Activated CD4-positive, alpha-beta T cell treated with anti-CD3 and anti-CD28 coated beads, Interleukin-2, amount 50 U/mL, for 4 hours (primary cell): Measurements from ENCODE around the gene UBE2Q2.
"Not testable (repeated sequence)": the region's sequence is repeated elsewhere in the genome, so short reads cannot be mapped to it uniquely, and the experiment has no call there.

Source experiments
- DNase-seq, 2 experiments: peaks; one replicate each; pipeline ENCODE4 v3.0.0-alpha.2; 2020

Gene UBE2Q2

DNA sequence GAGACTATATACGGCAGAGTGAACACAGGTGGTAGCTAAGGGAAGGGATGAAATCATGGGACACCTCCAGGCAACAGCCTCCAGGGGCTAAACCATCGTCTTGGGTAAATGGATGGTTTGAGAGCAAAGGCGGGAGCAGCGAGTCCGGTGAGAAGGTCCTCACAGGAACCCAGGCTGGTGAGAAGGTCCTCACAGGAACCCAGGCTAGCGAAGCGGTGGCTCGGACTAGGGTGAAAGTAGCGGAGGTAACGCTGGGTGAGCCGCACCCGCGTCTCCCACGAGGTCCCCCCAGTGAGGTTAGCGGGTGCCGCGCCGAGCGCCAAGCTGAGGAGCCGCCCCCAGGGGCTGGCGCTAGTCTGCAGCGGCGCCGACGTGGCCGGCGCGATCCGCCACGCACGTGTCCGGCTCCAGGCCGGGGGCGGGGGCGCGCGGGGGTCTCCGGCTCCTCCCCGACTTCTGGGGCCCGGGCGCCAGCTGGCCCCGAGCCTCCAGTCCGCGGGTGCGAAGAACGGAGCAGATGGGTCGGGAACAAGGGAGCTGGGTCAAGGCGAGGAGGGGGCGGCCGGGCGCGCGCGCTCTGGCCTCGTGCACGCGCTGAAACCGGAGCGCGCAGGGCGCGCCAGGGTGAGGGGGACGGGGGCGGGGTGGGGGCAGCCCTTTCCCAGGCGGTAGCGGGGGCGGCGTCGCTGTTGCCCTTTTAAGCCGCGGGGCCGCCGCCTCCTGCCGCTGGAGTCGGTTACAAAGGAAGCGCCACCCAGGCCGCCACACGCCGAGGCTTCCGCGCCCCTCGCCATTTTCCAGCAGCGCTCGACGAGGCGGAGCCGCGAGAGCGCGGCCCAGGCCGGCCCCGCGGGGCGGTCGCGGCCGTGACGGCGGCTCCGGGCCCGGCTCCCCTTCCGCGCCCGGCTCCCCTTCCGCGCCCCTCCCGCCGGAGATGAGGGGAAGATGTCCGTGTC lies at the start of gene UBE2Q2:
TSS of gene UBE2Q2 (plus strand) at position 726 of the 956 bp plus-strand sequence. CDS start at position 946, 220 bp downstream.
- DNase-seq: peak; percentile 72 to 79

DNA sequence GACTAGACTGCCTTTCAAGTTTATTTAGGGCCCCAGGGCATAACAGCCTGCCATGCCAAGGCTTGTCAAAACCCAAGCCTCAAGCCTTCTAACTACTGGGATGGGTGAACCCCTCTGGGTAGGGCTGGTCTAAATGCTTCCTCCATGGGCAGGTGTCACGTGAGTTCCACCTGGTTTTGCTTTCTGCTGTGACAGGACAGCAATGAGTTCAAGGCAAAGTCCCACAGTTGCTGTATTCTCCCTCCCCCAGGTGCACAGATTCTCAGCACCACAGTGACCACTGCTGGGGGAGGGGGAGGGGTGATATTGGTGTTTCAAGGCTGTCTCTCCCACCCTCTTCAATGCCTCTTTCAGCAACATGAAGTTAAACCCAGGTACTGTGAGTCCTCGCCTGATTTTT lies 46.9 kb upstream of the UBE2Q2 start:
- no peak for DNase-seq

- not testable (repeated sequence) for DNase-seq
Measured at GRCh38 chr15:75797146-75797545, 46.1 kb upstream of the UBE2Q2 start.

DNA sequence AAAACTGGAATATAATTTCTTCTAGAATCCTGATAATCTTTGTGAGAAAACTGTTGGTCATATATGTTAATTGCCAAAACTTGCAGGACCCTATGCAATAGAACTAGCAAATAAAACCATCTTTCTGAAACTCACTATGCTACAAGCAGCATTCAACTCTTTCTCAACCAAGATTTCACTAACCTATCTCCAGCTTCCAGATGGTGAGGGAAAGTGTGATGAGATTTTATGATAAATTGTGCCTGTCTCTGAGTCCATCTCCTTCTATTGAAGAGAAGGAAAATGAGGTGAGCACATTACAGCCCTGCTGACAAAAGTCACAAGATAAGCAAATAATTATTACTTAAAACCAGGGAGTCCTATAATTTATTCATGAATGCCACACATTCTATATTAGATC lies 44.1 kb upstream of the UBE2Q2 start:
- DNase-seq: no peak

DNA sequence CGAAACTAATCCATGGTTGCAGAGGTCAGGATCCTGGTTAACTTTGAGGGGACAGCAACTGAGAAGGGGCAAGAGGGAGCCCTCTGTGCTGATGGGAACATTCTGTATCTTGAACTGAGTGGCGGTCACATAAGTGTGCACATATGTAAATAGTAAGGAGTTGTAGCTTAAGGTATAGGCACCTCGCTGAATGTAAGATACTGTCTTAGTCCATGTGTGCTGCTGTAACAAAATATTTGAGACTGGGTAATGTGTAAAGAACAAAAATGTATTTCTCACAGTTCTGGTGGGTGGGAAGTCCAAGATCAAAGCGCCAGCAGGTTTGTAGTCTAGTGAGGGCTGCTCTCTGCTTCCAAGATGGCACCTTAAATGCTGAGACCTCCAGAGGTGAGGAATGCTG lies 42.8 kb upstream of the UBE2Q2 start:
- not testable (repeated sequence) for DNase-seq

- DNase-seq: peak; percentile 70 to 74
Measured at GRCh38 chr15:75801859-75802593, 41.2 kb upstream of the UBE2Q2 start.

DNA sequence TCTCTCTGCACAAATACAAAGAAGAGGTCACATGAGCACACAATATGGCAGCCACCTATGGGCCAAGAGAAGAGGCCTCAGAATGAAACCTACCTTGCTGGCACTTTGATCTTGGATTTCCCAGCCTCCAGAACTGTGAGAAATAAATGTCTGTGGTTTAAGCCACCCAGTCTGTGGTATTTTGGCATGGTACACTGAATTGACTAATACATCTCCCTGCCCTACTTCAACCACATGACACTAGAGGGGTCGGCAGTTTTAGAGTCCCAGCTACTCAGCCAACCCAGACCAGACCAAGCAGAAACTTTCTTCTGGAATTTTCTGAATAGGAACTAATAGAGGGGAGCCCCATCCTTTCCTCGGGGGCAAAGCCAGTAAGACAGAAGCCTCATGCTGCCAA lies 35.8 kb upstream of the UBE2Q2 start:
- not testable (repeated sequence) for DNase-seq

DNA sequence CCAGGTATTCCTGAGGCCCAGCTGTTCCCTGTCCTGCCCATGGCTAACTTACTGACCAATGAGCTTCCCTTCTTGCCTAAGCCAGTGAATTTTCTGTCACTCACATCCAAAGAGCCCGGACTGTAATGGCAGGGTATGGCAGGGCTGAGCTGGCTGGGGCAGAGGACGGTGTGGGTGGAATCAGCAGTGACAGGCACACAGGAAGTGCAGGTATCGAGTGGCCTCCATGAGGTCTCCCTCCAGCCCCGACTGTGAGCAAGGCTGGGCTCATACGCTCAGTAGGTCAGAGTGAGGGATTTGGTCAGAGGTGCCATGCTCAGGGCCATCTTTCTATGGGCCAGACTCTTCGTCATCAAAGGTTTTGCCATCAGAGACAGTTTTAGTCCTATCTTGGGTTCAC lies 35.2 kb upstream of the UBE2Q2 start:
- DNase-seq: not testable (repeated sequence)

- DNase-seq: no peak
Measured at GRCh38 chr15:75808563-75808962, 34.7 kb upstream of the UBE2Q2 start.

DNA sequence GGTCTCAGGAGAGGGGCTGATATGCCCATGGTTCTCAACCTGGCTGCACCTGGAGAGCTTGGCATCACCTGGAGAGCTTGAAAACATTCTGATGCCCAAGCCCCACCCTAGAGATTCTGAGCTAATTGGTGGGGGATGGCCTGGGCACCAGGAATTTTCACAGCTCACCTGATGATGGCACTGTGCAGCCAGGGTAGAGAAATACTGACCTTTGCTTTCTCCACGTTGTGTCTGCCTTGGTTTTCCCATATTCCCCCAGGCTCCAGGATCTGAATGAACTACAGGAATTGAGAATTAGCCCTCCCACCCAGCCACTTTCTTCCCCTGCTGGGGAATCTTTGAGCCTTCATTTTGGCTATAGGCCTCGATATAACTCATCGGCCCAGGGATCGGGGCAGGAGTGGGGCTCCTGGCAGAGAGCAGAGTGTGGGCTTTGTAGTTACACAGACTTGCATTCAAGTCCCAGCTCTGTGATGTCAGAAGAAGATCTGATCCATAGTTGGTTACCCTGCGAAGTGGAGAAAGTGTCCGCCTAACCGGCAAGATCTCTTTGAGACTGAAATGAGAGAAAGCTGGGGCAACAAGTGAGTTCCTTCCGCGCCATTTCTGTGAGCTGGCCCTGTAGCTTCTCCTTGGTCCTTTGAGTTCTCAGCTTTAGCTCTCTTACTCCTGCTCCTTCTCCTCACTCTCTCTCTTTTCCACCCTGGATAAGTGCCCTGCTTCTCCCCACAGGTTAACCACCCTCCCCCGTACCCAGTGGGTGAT lies 33.1 kb upstream of the UBE2Q2 start:
- no peak for DNase-seq

DNA sequence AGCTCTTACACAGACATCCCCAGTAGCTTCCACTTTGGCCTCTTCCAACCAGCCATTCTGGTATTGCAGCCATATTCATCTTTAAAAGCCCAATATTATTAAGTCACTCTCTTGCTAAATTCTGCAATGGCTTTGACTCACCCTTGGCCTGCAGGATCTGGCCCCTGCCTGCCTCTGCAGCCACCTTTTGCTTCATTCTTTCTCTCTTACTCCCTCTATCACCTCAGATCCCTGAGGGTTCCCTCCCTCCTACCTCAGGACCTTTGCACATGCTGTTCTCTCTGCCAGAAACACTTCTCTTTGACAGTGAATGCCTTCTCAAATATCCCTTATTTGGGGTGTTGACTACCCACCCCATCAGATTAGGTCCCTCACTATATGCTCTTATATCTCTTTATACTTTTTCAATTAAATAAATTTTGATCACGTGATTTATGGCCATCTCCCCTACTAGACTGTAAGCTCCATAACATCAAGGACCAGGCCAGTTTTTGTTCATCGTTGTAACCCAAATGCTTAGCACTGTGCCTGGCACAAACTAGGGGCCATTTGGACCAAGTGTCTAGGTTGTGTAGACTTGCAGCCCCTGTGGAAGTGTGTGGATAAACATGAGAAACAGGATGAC lies 32.3 kb upstream of the UBE2Q2 start:
- DNase-seq: no peak

DNA sequence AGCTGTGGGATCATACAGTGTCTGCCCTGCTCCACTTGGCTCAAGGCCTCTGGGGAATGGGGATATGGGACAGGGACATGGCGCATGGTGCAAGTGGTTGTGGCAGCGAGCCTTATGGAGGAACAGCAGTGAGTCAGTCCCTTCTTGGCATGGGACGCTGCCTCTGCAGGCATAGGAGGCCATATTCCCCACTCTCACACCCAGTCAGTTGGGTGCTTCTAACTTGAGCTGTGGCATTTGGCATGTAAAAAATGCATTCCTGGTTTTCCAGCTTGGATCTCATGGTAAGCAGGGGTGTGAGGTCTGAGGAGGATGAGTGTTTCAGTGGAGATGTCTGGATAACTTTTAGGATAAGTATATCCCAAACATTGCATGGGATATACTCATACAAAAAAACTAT lies 31.6 kb upstream of the UBE2Q2 start:
- no peak for DNase-seq

GRCh38 chr15:75814794-75815193 lies 28.5 kb upstream of the UBE2Q2 start:
- no peak for DNase-seq

DNA sequence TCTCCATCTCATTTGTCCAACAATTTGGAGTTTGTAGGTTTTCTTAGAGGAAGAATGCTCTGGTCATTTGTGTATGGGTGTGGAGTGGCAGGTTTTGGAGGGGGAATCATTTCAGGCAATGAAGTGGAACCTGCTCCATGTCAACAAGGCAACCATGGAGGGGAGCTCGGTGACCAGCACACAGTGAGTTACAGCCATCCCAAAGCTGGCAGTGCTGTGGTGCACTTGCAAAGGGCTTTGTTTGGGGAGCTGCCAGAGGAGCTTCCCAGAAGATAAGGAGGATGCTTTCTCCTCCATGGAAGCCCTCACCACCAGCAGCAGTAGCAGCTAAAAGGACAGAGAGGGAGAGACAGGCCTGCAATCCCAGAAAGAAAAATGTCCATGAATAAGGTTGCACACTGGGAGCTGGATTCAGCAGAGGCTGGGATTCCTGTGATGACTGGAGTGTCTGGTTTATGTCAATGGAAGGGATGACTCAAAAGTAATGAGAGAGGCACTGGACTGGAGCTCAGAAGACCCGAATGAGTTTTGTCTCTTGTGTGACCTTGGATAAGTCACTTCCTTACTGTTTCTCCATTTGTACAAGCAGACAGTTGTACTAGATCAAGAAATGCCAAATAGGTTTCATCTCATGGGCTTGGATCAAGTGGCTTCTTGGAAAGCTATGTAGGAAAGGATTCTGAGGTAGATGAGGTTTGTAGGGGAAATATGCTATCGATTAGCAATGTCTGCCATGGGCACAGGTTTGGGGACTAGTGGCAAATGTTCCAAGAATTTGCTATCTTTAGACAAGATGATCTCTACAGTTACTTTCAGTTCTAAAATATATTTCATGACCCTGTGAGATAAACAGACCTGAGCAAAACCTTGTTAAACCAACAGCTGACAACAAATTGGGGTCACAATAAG lies 27.2 kb upstream of the UBE2Q2 start:
- DNase-seq: no peak

GRCh38 chr15:75817138-75817935 lies 25.9 kb upstream of the UBE2Q2 start:
- DNase-seq: no peak

GRCh38 chr15:75820206-75820605 lies 23.0 kb upstream of the UBE2Q2 start:
- DNase-seq: no peak

- DNase-seq: no peak
Measured at GRCh38 chr15:75821786-75822345, 21.4 kb upstream of the UBE2Q2 start.

DNA sequence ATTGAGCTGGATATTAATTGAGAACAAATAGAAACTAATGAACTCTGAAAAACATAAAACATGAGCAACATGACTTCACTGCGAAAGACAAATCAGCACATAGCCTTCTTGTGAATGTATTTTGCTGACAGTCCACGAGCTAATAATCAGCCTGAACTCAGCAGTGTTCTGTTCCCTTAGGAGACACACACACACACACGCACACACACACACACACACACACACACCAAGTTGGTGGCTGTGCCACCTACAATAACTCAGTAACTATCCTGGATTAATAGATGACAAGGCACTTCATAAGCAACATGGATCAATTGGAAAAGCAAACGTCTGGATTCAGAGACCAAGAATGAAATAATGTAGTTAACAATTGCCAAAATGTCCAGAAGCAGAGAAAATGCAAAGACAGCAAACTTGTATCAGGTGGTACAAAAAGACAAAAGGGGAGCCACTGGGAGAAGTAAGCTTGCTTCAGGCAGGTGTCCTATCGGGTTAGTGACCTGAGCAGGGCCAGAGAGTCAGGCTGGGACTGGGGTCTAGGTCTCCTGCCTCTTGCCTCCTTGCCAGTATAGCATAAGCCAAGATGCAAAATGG lies 20.5 kb upstream of the UBE2Q2 start:
- DNase-seq: no peak

DNA sequence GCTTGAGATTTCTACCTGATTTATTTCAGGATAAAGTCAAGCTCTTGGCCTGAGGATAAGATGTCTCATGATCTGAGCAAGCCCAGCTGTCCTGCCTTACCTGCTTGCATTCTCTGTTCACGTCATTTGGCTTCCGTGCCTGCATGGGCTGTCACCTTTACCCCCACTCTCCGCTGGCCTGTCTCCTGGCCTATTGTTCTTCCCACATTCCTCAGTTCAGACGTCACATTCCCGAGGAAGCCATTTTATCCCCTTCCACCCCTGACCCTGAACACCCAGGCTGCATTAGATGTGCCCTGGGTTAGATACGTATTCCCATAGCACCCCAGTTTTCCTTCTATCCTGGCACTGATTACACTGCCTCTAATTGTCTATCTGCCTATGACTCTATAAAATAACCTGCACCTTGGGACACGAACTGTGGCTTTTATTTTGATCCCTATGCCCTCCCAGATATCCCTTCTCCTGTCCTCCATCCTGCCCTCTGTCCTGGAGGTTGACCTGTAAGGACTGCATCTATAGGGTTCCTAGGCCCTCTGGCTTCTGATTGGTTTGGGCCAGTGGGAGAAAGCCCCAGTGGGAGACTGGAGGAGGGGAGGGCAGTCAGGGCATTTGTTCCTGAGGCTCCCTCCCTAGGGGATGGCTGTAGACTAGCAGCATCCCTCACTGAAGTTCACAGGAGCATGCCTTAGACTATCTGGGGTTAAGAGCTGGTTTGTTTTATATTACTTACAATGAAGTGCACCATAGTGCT lies 19.2 kb upstream of the UBE2Q2 start:
- no peak for DNase-seq
